HEK293T (cell line): ENCODE data around the gene KIAA0513.

Source experiments
- CTCF ChIA-PET: fragments of 350-600 bp; formaldehyde crosslinking; extraction: SDS; loops from one replicate; lab custom pipeline; 2021; ENCODE audit warnings: antibody characterized with exemption, inconsistent platforms; lab: Yijun Ruan, JAX
- POLR2A ChIA-PET: fragments of 350-600 bp; formaldehyde crosslinking; extraction: SDS; loops from one replicate; lab custom pipeline; 2020; ENCODE audit warnings: antibody characterized with exemption, inconsistent platforms; lab: Yijun Ruan, JAX
- DNase-seq: peaks from one replicate; pipeline ENCODE4 v3.0.0; 2012; ENCODE audit warnings: mixed read lengths; ENCODE audit errors: extremely low spot score
- ARNT ChIP-seq: fragments of 450-650 bp; IDR thresholded peaks from 2 replicates; pipeline ENCODE4 v1.6.1; 2017; ENCODE audit warnings: mild to moderate bottlenecking
- BHLHE40 ChIP-seq: fragments of 450-650 bp; IDR thresholded peaks from 2 replicates; pipeline ENCODE4 v1.6.1; 2016; ENCODE audit warnings: mild to moderate bottlenecking, moderate library complexity, borderline replicate concordance
- CTBP1 ChIP-seq: fragments of 450-650 bp; IDR thresholded peaks from 2 replicates; pipeline ENCODE4 v1.6.1; 2016; ENCODE audit warnings: borderline replicate concordance
- ELF4 ChIP-seq: fragments of 450-650 bp; IDR thresholded peaks from 2 replicates; pipeline ENCODE4 v1.6.1; 2017; ENCODE audit warnings: antibody characterized with exemption
- FOXA1 ChIP-seq: fragments of 450-650 bp; IDR thresholded peaks from 2 replicates; pipeline ENCODE4 v1.6.1; 2016; ENCODE audit warnings: mild to moderate bottlenecking
- FOXK2 ChIP-seq: fragments of 450-650 bp; IDR thresholded peaks from 2 replicates; pipeline ENCODE4 v1.6.1; 2016; ENCODE audit warnings: mild to moderate bottlenecking
- FOXM1 ChIP-seq: fragments of 450-650 bp; IDR thresholded peaks from 2 replicates; pipeline ENCODE4 v1.6.1; 2017; ENCODE audit warnings: mild to moderate bottlenecking, borderline replicate concordance
- HDGF ChIP-seq: fragments of 450-650 bp; IDR thresholded peaks from 2 replicates; pipeline ENCODE4 v1.6.1; 2017; ENCODE audit warnings: antibody characterized with exemption, borderline replicate concordance
- L3MBTL2 ChIP-seq: fragments of 450-650 bp; conservative IDR thresholded peaks from 2 replicates; pipeline ENCODE4 v1.6.1; 2016; ENCODE audit warnings: mild to moderate bottlenecking
- LEF1 ChIP-seq: fragments of 450-650 bp; IDR thresholded peaks from 2 replicates; pipeline ENCODE4 v1.6.1; 2017; ENCODE audit warnings: mild to moderate bottlenecking, borderline replicate concordance
- NFRKB ChIP-seq: fragments of 450-650 bp; IDR thresholded peaks from 2 replicates; pipeline ENCODE4 v1.6.1; 2016; ENCODE audit warnings: mild to moderate bottlenecking, moderate library complexity
- PKNOX1 ChIP-seq: fragments of 450-650 bp; IDR thresholded peaks from 2 replicates; pipeline ENCODE4 v1.6.1; 2016
- SP1 ChIP-seq: fragments of 450-650 bp; IDR thresholded peaks from 2 replicates; pipeline ENCODE4 v1.6.1; 2017
- SUZ12 ChIP-seq: fragments of 450-650 bp; IDR thresholded peaks from 2 replicates; pipeline ENCODE4 v1.6.1; 2016; ENCODE audit warnings: mild to moderate bottlenecking
- TARDBP ChIP-seq: fragments of 450-650 bp; IDR thresholded peaks from 2 replicates; pipeline ENCODE4 v1.6.1; 2016
- ZNF384 ChIP-seq: fragments of 450-650 bp; IDR thresholded peaks from 2 replicates; pipeline ENCODE4 v1.6.1; 2016

The KIAA0513 gene

GRCh38 chr16:85124636-85125346, 97.2 kb downstream of the KIAA0513 start:
- TF ChIP-seq TARDBP (no peak), CTBP1 (no peak), ARNT (no peak), SP1 (no peak), FOXA1 (no peak), FOXM1 (no peak), NFRKB (no peak), ELF4 (no peak)
- ChIA-PET POLR2A (no interaction called here), CTCF (no interaction called here)
- DNase-seq: no peak

- POLR2A ChIA-PET: no interaction called here
- no peak for TF ChIP-seq LEF1
- no peak for TF ChIP-seq FOXK2
- no peak for TF ChIP-seq L3MBTL2
- TF ChIP-seq PKNOX1: no peak
- TF ChIP-seq TARDBP: no peak
- no peak for TF ChIP-seq BHLHE40
- no peak for TF ChIP-seq HDGF
- no peak for TF ChIP-seq ELF4
- no peak for TF ChIP-seq ZNF384
- TF ChIP-seq FOXM1: no peak
- TF ChIP-seq FOXA1: no peak
- no peak for TF ChIP-seq SP1
- no peak for TF ChIP-seq NFRKB
- no peak for TF ChIP-seq CTBP1
- no peak for TF ChIP-seq ARNT
- TF ChIP-seq SUZ12: no peak
- CTCF ChIA-PET: interaction anchor here (0.8 to 1.5 kb wide), 4 partner anchors 11 to 120 kb away, joined by 4 to 5 read pairs (median 4); no protein-coding TSS in a partner anchor
These were observed 98.2 kb downstream of the KIAA0513 start for GRCh38 chr16:85125570-85126393.

GRCh38 chr16:85126394-85126704, 98.8 kb downstream of the KIAA0513 start:
- ChIA-PET POLR2A (no interaction called here), CTCF (interaction anchor here (0.8 to 1.5 kb wide), 3 partner anchors 12 to 119 kb away, joined by 4 to 5 read pairs (median 4); no protein-coding TSS in a partner anchor)
- no peak for DNase-seq
- no peak for TF ChIP-seq TARDBP
- TF ChIP-seq FOXK2: no peak
- TF ChIP-seq SUZ12: no peak
- no peak for TF ChIP-seq BHLHE40
- TF ChIP-seq SP1: no peak
- no peak for TF ChIP-seq ARNT
- no peak for TF ChIP-seq CTBP1
- TF ChIP-seq ELF4: no peak
- TF ChIP-seq LEF1: no peak

More at GRCh38 chr16:85125570-85126393, 98.2 kb downstream of the KIAA0513 start:
- no peak for DNase-seq

DNA sequence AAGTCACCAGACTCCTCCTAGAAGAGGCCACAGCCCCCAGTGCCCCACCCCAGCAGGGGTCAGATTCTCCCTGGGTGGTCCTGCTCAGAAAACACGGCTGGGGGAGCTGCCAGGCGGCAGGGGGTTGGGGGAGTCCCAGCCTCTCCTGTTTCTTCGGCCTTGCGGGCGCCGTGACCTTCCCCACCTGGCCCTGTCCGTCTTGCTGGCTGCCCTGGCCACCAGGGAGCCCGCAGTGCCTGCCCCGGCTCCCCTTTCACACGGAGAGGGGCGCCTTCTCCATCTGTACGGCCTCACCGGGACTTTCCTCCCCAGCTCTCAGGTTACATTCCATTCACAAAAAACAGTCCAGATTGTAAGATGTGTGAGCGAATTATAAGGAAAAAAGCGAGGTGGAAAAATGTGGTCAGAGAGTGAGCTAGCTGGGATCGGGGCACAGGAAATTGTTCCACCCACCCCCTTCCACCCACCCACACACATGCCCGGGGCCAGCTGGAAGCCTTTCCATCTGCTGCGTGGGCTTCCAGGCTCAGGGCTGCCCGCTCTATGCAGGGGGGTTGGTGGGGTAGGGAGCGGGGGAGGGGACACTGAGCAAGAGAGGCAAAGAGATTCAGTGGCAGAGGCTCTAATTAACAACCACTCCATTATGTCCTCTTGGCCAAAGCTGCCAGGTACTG, 99.2 kb downstream of the KIAA0513 start:
- peak; percentile 47 for DNase-seq
- ChIA-PET CTCF (interaction anchor here (1.3 to 1.5 kb wide), 2 partner anchors 12 to 119 kb away, joined by 4 to 5 read pairs; no protein-coding TSS in a partner anchor), POLR2A (no interaction called here)
- TF ChIP-seq L3MBTL2 (no peak), ELF4 (no peak), NFRKB (no peak), TARDBP (no peak), CTBP1 (no peak), FOXK2 (no peak), LEF1 (no peak), SP1 (no peak), ZNF384 (no peak), FOXM1 (no peak), HDGF (no peak), BHLHE40 (no peak), FOXA1 (no peak), ARNT (no peak), SUZ12 (no peak), PKNOX1 (no peak)

DNA sequence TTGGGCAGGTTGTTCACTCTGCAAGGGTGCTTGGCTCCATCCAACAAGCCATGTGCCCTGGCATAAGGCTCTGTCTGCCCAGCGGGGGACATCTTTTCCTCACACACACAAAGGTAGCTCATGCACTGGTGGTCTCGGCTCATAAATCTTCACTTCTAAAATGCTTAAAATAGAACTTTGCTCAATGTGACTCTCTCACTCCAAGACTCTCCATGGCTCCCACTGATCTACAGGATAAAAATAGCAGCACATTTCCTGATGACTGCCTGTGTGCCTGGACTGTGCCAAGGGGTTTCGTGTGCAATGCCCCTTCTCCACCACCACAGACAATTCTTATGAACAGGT, 99.8 kb downstream of the KIAA0513 start:
- DNase-seq: no peak
- ChIA-PET CTCF (interaction anchor here (1.5 kb wide), 1 partner anchor 13 kb away, joined by 5 read pairs; no protein-coding TSS in a partner anchor), POLR2A (no interaction called here)
- no peak for TF ChIP-seq FOXM1
- TF ChIP-seq ZNF384: no peak

DNA sequence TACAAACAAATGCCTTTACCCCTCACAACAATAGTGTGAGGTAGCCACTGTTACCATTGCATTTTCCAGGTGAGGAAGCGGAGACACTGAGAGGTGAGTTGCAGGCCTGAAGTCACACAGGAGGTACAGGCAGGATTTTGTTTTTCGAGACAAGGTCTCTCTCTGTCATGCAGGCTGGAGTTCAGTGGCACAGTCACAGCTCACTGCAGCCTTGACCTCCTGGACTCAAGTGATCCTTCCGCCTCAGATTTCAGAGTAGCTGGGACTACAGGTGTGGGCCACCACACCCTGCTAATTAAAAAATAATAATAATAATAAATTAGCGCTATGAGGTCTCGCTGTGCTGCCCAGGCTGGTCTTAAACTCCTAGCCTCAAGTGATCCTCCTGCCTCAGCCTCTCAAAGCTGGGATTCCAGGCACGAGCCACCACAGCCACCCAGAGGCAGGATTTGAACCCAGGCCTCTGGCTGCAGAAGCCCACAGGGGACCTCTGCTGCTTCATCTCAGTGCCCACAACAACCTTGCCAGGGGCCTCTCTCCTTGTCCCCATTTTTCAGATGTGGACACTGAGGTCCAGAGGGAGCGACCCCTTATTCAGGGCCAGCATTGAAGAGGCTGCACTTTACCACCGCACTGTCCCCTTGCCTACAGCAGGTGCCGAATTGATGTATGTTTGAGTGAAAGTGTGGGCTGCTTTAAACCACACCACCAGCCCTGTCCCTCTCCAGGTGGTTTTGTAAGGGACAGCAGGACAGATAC, 100.7 kb downstream of the KIAA0513 start:
- TF ChIP-seq BHLHE40 (no peak), LEF1 (no peak), TARDBP (no peak), SUZ12 (no peak), ZNF384 (no peak), ARNT (no peak), SP1 (no peak), NFRKB (no peak), FOXK2 (no peak), PKNOX1 (no peak), FOXA1 (no peak), ELF4 (no peak), FOXM1 (no peak)
- DNase-seq: no peak
- ChIA-PET CTCF (no interaction called here), POLR2A (no interaction called here)
